ENCODE data around the gene FNDC3B.
A peak's percentile ranks its signal among the peaks of the same experiment; 100 is the strongest.

Gene FNDC3B

GRCh38 chr3:172018364-172018763 lies 21.0 kb upstream of the FNDC3B start:
- TF ChIP-seq POLR2A (IDR thresholded peaks at IDR 0.05; ENCODE audit: low read depth, low read length): no peak
- no peak for DNase-seq (ENCODE audit: insufficient read length, low spot score)
- FAIRE-seq: no peak

GRCh38 chr3:172020763-172021162 lies 18.6 kb upstream of the FNDC3B start:
- FAIRE-seq: no peak
- no peak for DNase-seq (ENCODE audit: insufficient read length, low spot score)
- no peak for TF ChIP-seq POLR2A (IDR thresholded peaks at IDR 0.05; ENCODE audit: low read depth, low read length)

- no peak for TF ChIP-seq POLR2A (IDR thresholded peaks at IDR 0.05; ENCODE audit: low read depth, low read length)
- DNase-seq (ENCODE audit: insufficient read length, low spot score) (no peak), FAIRE-seq (no peak)
Measured at GRCh38 chr3:172021164-172021563, 18.2 kb upstream of the FNDC3B start.

- FAIRE-seq (no peak), DNase-seq (ENCODE audit: insufficient read length, low spot score) (no peak)
- TF ChIP-seq POLR2A (IDR thresholded peaks at IDR 0.05; ENCODE audit: low read depth, low read length): no peak
Measured at GRCh38 chr3:172021859-172022258, 17.5 kb upstream of the FNDC3B start.

GRCh38 chr3:172023915-172024314 lies 15.5 kb upstream of the FNDC3B start:
- FAIRE-seq: no peak
- no peak for TF ChIP-seq POLR2A (IDR thresholded peaks at IDR 0.05; ENCODE audit: low read depth, low read length)

GRCh38 chr3:172024679-172025078 lies 14.7 kb upstream of the FNDC3B start:
- no peak for DNase-seq (ENCODE audit: insufficient read length, low spot score)
- TF ChIP-seq POLR2A (IDR thresholded peaks at IDR 0.05; ENCODE audit: low read depth, low read length): no peak
- no peak for FAIRE-seq

More at GRCh38 chr3:172023915-172024314, 15.5 kb upstream of the FNDC3B start:
- no peak for DNase-seq (ENCODE audit: insufficient read length, low spot score)

GRCh38 chr3:172029425-172030098 lies 9.8 kb upstream of the FNDC3B start:
- no peak for DNase-seq (ENCODE audit: insufficient read length, low spot score)
- no peak for FAIRE-seq
- no peak for TF ChIP-seq POLR2A (IDR thresholded peaks at IDR 0.05; ENCODE audit: low read depth, low read length)

GRCh38 chr3:172030181-172030580 lies 9.2 kb upstream of the FNDC3B start:
- DNase-seq (ENCODE audit: insufficient read length, low spot score): no peak
- FAIRE-seq: no peak
- TF ChIP-seq POLR2A (IDR thresholded peaks at IDR 0.05; ENCODE audit: low read depth, low read length): no peak

- FAIRE-seq (no peak), DNase-seq (ENCODE audit: insufficient read length, low spot score) (no peak)
Measured at GRCh38 chr3:172031996-172032395, 7.4 kb upstream of the FNDC3B start.

GRCh38 chr3:172033396-172033795 lies 6.0 kb upstream of the FNDC3B start:
- FAIRE-seq: no peak
- no peak for TF ChIP-seq POLR2A (IDR thresholded peaks at IDR 0.05; ENCODE audit: low read depth, low read length)
- no peak for DNase-seq (ENCODE audit: insufficient read length, low spot score)

More at GRCh38 chr3:172031996-172032395, 7.4 kb upstream of the FNDC3B start:
- TF ChIP-seq POLR2A (IDR thresholded peaks at IDR 0.05; ENCODE audit: low read depth, low read length): no peak

- FAIRE-seq: peak; percentile 97
- DNase-seq (ENCODE audit: insufficient read length, low spot score): peak; percentile 28
- no peak for TF ChIP-seq POLR2A (IDR thresholded peaks at IDR 0.05; ENCODE audit: low read depth, low read length)
Measured at GRCh38 chr3:172034786-172035685, 4.3 kb upstream of the FNDC3B start.

- no peak for DNase-seq (ENCODE audit: insufficient read length, low spot score)
- TF ChIP-seq POLR2A (IDR thresholded peaks at IDR 0.05; ENCODE audit: low read depth, low read length): no peak
- no peak for FAIRE-seq
Measured at GRCh38 chr3:172036541-172037215, 2.7 kb upstream of the FNDC3B start.

- FAIRE-seq: no peak
- DNase-seq (ENCODE audit: insufficient read length, low spot score): no peak
- TF ChIP-seq POLR2A (IDR thresholded peaks at IDR 0.05; ENCODE audit: low read depth, low read length): no peak
Measured at GRCh38 chr3:172038798-172039435, 461 bp upstream of the FNDC3B start.

Measured in H54 (cell line).